GM21825 (cell line): ENCODE results near the gene MTNR1B.

ENCODE experiments used
- ATAC-seq: cut with Tn5 transposase; IDR thresholded peaks from one replicate; pipeline ENCODE4 v1.9.1; 2021; ENCODE audit warnings: mild to moderate bottlenecking, moderate library complexity; ENCODE audit not compliant: unreplicated experiment

The MTNR1B gene

DNA sequence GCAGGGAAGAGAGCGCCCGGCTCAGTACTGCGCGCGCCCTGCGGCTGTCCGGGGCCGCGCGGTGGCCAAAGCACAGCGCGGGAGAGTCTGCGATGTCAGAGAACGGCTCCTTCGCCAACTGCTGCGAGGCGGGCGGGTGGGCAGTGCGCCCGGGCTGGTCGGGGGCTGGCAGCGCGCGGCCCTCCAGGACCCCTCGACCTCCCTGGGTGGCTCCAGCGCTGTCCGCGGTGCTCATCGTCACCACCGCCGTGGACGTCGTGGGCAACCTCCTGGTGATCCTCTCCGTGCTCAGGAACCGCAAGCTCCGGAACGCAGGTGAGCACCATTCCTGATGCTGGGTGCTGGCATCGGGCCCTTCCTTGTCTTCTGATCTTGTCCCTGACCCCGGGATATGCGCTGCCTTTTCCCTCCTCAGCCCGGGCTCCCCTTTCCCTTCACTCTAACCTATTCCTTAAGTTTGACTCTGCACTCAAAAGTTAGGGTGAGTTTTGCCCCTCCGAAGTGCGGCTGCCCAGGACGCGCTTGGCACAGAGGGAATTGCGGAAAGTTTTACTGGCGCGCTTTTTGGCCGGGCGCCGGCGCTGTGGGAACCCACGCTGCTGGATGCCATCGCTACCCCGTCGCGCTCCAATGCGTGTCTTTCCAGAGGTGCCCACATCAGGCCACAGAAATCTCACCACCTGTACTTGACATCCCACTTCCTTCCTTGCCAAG lies at the start of gene MTNR1B:
Gene MTNR1B (plus strand): TSS at position 18 of the 714 bp plus-strand sequence. CDS start 75 bp downstream, at position 93.
- no peak for ATAC-seq

DNA sequence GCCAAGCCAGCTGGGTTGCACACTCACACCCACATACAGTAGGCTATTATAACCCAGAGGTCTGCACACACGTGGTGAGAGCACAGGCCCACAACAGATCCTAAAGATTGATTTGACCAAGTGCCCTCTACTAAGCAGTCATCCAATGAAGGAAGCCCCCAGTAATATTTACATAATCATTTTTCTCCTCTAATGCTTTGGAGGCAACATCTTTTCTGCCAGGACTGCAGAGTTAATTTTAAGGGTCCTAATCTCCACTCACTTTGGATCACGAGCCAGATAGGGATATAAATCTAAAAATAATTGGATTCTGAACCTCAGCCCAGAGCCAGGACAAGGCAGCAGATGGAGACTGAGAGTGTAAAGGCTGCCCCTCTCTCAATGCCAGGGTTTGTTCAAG lies 49.1 kb upstream of the MTNR1B start:
- ATAC-seq: no peak

GRCh38 chr11:92922731-92923130 lies 46.7 kb upstream of the MTNR1B start:
- ATAC-seq: no peak

DNA sequence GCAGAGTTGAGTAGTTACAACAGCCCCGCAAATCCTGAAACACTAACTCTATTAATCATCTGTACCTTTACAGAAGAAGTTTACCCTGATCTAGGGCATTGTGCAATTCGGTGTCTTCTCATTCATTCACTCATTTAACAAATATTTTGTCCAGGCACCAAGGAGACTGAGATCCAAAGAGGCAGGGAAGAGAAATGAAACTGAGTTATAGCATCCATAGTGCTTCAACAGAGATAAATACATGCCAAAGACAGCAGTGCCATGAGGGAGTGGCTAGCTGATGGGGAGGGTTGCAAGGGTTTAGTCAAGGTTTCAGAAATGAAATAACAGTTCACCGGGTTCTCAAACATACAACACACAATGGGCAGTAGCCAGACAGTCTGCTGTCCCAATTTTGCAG lies 40.2 kb upstream of the MTNR1B start:
- ATAC-seq: no peak

DNA sequence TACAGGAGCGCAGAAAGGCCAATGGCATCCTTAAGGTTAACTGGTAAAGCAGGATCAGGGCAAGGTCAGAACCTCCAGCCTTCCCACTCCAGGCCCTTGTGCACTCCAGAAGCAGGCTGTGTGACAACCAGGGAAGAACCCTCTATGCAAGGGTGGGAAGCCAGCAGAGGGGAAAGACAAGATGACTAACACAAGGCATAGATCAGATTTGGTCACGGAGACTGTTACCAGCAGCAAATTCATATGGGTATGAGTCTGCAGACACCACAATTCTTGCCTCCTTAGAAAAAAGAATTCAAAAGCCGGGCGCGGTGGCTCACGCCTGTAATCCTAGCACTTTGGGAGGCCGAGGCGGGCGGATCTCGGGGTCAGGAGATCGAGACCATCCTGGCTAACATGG lies 39.8 kb upstream of the MTNR1B start:
- ATAC-seq: no peak

- ATAC-seq: no peak
Measured at GRCh38 chr11:92931746-92932422, 37.6 kb upstream of the MTNR1B start.

- no peak for ATAC-seq
Measured at GRCh38 chr11:92939305-92939704, 30.1 kb upstream of the MTNR1B start.

DNA sequence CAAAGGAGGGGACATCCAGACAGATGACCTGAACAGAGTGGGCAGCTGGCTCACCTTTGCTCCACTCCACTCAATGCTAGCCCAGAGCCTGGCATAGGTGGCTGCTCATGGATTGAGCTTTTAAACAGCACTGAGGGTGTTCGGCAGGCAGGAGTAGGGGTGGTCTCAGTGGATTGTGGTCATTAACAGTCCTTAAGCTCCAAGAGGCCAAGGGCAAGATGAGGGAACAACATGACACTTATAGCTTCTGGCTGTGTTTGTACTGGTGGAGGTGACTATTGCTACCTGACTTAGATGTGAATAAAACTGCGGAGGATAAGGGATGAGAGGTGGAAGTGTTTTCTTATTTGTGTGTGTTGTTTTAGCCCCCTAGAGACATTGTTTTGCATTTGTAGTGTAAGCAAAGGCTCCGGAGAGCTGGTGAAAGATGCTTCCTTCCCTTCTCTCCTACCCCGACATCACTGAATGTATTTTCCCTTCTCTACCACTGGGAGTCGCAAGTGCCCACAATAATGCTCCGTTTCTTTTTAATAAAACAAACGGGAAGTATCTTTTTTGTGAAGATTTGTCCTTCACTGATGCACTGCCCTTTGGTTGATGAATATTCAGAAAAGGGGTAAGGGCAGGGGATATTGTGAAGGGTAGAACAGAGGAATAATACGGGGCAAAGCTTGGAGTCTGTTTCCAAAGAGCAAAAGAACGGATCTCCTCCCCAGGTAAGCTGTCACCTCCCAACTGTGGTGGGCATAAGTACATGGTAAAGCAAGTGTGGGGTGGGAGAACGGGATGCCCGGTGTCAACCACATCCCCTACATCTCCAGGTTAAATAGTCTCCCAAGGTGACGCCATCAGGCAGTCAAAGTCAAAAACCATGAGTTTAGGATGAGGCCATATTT lies 27.5 kb upstream of the MTNR1B start:
- ATAC-seq: no peak

DNA sequence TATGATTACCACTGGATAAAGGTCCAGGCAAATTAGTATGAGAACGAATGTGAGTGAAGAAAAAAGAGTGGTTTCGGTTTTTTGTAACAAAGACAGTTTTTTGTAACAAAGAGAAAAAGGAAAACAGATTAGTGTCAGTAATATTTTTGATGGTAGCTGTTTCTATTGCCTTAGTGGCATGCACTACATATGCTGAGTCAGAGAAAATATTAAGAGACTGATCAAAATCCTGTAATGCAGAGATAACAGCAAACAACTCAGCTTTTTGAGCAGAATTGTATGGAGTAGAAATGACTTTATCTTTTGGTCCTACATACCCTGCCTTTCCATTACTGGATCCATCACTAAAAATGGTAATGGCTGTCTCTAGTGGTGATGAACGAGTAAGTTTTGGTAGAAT lies 22.7 kb upstream of the MTNR1B start:
- no peak for ATAC-seq

DNA sequence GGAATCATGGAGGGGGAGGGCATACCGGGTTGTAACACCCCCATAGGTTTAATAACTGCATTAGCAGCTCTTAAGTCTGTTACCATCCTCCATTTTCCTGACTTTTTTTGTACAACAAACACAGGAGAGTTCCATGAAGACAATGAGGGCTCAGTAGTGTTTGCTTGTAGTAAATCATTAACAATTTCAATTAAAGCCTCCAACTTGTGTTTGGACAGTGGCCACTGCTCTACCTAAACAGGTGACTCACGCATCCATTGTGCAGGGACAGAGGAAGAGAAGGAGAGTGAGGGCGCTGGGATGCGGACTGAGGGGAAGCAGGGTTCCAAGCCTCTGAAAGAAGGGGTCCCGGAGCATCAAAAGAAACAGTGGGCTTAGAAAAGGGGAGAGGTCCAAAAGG lies 21.3 kb upstream of the MTNR1B start:
- ATAC-seq: no peak

DNA sequence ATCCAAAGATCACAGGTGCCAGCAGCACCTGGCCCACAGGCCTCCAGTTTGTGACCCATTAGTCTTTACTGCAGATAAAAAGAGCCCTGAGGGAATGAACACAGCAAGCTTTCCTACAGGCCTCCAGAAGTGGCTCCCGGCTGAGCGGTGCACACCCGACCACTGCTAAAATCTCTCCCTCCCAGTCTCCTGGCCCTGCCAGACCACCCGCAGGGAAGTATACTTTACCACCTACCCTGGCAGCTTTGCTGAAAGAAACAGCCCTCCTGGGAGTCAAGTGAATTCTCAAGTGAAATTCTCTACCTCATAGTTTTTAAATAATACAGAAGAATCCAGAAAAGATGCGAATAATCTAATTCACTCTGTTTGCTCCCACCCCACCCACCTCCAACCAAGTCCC lies 15.4 kb upstream of the MTNR1B start:
- no peak for ATAC-seq

DNA sequence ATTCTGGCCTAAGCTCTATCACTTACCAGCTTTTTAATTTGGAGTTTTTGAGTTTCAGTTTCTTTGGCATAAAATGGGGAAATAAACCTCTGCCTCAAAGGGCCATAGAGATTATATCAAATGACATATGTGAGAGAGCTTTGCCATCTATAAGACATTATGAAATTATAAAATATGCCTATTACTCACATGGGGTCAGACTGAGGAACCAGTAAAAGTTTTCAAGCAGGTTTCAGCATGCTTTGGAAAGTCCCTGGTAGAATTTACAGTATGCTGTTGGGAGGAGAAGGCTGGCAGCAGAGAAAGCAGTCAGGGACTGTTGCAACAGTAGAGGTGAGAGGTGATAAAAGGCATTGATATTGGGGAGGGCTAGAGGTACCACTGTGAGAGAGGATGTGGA lies 13.6 kb upstream of the MTNR1B start:
- ATAC-seq: no peak

GRCh38 chr11:92960886-92961285 lies 8.6 kb upstream of the MTNR1B start:
- ATAC-seq: no peak

DNA sequence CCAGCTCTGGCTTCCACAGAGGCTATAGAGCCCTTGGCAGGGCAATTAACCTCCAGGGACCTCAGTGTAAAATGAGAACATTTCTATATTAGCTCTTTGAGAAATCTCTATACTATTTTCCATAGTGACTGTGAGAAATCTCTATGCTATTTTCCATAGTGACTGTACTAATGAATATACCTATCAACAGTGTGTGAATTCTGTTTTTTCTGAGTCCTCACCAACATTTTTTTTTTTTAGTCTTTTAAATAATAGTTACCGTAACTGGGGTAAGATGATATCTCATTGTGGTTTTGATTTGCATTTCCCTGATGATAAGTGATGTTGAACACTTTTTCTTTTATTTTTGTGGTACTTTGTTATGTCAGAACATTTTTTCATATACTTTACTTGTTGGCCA lies 7.0 kb upstream of the MTNR1B start:
- ATAC-seq: no peak

DNA sequence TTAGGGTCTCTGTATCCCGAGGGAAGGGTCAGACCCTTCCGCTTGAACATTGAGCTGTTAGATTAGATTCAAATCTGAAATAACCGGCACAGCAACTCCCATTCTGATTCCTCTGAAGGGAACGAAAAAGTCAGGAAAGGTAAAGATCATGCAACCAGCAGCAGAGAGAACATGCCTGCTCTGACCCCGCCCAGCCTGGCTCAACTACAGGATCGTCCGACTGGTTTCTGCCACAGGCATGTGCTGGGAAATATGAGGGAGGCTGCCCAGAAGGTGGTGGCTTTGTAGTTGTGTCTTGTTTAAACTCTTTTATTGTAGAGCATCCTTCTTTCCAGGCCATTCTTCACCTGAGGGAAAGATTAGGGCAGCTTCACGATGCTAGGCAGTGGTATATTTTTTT lies 5.0 kb upstream of the MTNR1B start:
- ATAC-seq: no peak

DNA sequence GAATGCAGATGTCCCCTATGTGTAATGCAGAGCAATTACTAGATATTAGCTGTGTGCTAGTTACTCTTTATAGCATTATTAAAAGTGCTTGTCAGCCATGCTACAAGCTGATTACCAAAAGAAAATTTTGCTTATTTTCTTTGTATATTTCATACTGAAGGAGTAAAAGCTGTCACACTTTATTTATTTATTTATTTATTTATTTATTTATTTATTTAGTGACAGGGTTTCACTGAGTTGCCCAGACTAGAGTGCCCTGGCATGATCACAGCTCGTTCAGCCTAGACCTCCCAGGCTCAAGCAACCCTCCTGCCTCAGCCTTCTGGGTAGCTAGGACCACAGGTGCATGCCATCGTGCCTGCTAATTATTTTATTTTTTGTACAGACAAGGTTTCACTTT lies 4.3 kb upstream of the MTNR1B start:
- no peak for ATAC-seq

GRCh38 chr11:92967178-92967577 lies 2.3 kb upstream of the MTNR1B start:
- ATAC-seq: no peak

- ATAC-seq: no peak
Measured at GRCh38 chr11:92967867-92968266, 1.6 kb upstream of the MTNR1B start.

GRCh38 chr11:92969293-92969633 lies 188 bp upstream of the MTNR1B start:
- ATAC-seq: no peak

DNA sequence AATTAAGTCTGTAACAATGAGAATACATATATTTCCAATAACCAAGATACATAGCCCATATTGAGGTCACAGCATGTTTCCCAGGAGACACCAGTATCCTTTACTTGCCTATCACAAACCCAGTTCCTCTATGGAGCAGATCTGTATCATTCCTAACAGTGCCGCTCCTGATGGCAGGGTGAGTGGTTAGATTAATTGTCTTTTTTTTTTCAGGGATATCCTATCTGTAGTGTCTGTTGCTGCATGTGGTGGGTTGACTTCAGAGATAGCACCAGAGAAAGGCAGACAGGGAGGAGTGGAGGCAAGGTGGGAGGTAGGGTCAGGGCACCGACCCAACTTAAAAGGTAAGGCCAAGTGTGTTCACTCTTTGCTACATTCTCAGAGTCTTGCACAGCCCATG lies 2.8 kb downstream of the MTNR1B start:
- ATAC-seq: no peak

GRCh38 chr11:92975285-92975684 lies 5.8 kb downstream of the MTNR1B start:
- ATAC-seq: no peak

DNA sequence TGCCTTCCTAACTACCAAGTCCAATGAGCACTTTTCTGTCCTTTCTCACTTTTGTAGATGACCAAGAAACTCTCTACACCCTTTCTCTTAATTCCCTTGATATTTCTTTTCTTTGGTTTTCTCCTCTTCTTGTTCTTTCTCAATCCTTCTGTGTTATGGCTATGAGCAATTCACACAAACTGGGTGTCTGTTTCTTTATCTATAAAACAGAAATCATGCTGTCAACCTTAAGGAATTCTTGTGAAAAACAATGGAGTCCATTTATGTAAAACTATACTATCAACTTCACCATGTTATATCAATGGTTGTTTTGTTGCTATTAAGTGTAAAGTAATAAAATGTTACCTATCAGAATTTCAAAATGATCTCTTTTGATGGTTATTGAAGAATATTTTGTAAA lies 7.2 kb downstream of the MTNR1B start:
- ATAC-seq: no peak
